ENCODE results near the gene AP5B1.

The AP5B1 gene

GRCh38 chr11:65801153-65801987 lies 20.6 kb upstream of the AP5B1 start:
- peak; percentile 24; the same call in 1 of the 2 replicates for TF ChIP-seq ZFHX2 (tag by site-specific recombination; conservative IDR thresholded peaks at IDR 0.05)
- TF ChIP-seq ZIC2 (tag by site-specific recombination; IDR thresholded peaks at IDR 0.05): peak; percentile 46
- TF ChIP-seq ZNF121 (tag by site-specific recombination; IDR thresholded peaks at IDR 0.05): no peak
- TF ChIP-seq ZNF560 (tag by site-specific recombination; IDR thresholded peaks at IDR 0.05; ENCODE audit: borderline replicate concordance): no peak
- no peak for TF ChIP-seq GLIS2 (tag by site-specific recombination; IDR thresholded peaks at IDR 0.05)
- no peak for TF ChIP-seq ZNF529 (tag by site-specific recombination; IDR thresholded peaks at IDR 0.05; ENCODE audit: insufficient replicate concordance)
- TF ChIP-seq ZBTB8A (tag by site-specific recombination; IDR thresholded peaks at IDR 0.05): no peak
- H3K9me3 ChIP-seq (ENCODE audit: control insufficient read depth, insufficient read depth, low read depth, low read length): no peaks in the 10 kb centered on the region
- no peak overlapping the region for H3K4me3 ChIP-seq (ENCODE audit: low read depth, low read length)
- H3K27ac ChIP-seq (ENCODE audit: extremely low read depth, low read depth, low read length): no peak overlapping the region
- no peaks in the 10 kb centered on the region for H3K36me3 ChIP-seq (ENCODE audit: control insufficient read depth in 2 of 2, insufficient read depth in 1 of 2, low read length in 2 of 2)
- ChIA-PET POLR2A (interaction anchor here (0.6 kb wide), 1 partner anchor 122 kb away, joined by 3 read pairs; no protein-coding TSS in a partner anchor), CTCF (interaction anchor here (0.6 to 3.4 kb wide), 3 partner anchors 22 to 87 kb away, joined by 3 to 14 read pairs (median 4); partner anchors contain the start of genes AP5B1 and FIBP)
- H3K4me1 ChIP-seq (ENCODE audit: control insufficient read depth, insufficient read depth, low read length): no peaks in the 10 kb centered on the region

DNA sequence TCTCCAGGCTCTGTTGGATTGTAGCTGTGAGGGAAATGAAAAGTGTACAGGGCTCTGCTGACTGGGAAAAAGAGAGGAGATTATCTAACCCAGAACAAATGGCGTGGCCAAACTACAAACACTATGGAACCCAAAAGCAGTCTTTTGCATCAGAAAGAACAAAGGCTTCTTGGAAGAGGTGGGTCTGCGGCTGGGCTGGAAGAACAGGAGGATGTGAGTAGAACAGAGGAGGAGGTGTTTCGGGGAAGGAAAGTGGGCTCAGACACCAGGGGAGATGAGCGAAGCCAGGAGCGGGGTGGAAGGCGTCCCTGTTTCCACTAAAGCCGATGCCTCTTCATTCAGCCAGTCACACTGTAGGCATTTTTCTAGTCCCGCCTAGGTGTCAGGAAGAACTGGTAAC lies 18.1 kb upstream of the AP5B1 start:
- ChIA-PET CTCF (interaction anchor here (0.6 to 1.1 kb wide), 4 partner anchors 19 to 1017 kb away, joined by 3 to 4 read pairs (median 4); no protein-coding TSS in a partner anchor), POLR2A (no interaction called here)
- H3K36me3 ChIP-seq (ENCODE audit: control insufficient read depth in 2 of 2, insufficient read depth in 1 of 2, low read length in 2 of 2): no peaks in the 10 kb centered on the region
- TF ChIP-seq ZNF768 (tag by site-specific recombination; IDR thresholded peaks at IDR 0.05) (no peak), ZNF830 (tag by site-specific recombination; IDR thresholded peaks at IDR 0.05; ENCODE audit: low read depth) (no peak), ZNF155 (tag by site-specific recombination; IDR thresholded peaks at IDR 0.05) (no peak), ZNF626 (tag by site-specific recombination; IDR thresholded peaks at IDR 0.05) (no peak), ZNF184 (tag by site-specific recombination; IDR thresholded peaks at IDR 0.05) (no peak)
- TF ChIP-seq, protein P1, sequence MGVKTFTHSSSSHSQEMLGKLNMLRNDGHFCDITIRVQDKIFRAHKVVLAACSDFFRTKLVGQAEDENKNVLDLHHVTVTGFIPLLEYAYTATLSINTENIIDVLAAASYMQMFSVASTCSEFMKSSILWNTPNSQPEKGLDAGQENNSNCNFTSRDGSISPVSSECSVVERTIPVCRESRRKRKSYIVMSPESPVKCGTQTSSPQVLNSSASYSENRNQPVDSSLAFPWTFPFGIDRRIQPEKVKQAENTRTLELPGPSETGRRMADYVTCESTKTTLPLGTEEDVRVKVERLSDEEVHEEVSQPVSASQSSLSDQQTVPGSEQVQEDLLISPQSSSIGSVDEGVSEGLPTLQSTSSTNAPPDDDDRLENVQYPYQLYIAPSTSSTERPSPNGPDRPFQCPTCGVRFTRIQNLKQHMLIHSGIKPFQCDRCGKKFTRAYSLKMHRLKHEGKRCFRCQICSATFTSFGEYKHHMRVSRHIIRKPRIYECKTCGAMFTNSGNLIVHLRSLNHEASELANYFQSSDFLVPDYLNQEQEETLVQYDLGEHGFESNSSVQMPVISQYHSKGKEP (tag by site-specific recombination; IDR thresholded peaks at IDR 0.05): no peak
- no peaks in the 10 kb centered on the region for H3K4me1 ChIP-seq (ENCODE audit: control insufficient read depth, insufficient read depth, low read length)
- H3K27ac ChIP-seq (ENCODE audit: extremely low read depth, low read depth, low read length): no peak overlapping the region
- no peak overlapping the region for H3K4me3 ChIP-seq (ENCODE audit: low read depth, low read length)
- H3K9me3 ChIP-seq (ENCODE audit: control insufficient read depth, insufficient read depth, low read depth, low read length): no peaks in the 10 kb centered on the region

DNA sequence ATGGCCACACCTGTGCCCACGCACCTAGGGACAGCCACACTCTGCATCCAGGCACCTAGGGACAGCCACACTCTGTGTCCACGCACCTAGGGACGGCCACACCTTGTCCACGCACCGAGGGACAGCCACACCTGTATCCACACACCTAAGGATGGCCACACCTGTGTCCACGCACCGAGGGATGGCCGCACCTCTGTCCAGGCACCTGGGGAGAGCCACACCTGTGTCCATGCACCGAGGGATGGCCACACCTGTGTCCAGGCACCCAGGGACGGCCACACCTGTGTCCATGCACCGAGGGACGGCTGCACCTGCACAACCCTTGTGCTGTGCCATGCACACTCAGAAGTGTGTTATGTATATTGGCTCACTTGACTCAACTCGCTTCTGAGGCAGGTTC lies 16.9 kb upstream of the AP5B1 start:
- POLR2A ChIA-PET: no interaction called here
- no peaks in the 10 kb centered on the region for H3K9me3 ChIP-seq (ENCODE audit: control insufficient read depth, insufficient read depth, low read depth, low read length)
- H3K36me3 ChIP-seq (ENCODE audit: control insufficient read depth in 2 of 2, insufficient read depth in 1 of 2, low read length in 2 of 2): no peaks in the 10 kb centered on the region
- TF ChIP-seq ZNF350 (tag by site-specific recombination; IDR thresholded peaks at IDR 0.05) (no peak), ZNF596 (tag by site-specific recombination; IDR thresholded peaks at IDR 0.05) (no peak), ZNF664 (tag by site-specific recombination; IDR thresholded peaks at IDR 0.05) (no peak), ZNF416 (tag by site-specific recombination; IDR thresholded peaks at IDR 0.05) (no peak), ZNF155 (tag by site-specific recombination; IDR thresholded peaks at IDR 0.05) (no peak), KLF10 (tag by site-specific recombination; IDR thresholded peaks at IDR 0.05) (no peak), ZNF10 (tag by site-specific recombination; IDR thresholded peaks at IDR 0.05) (no peak), SCRT2 (tag by site-specific recombination; IDR thresholded peaks at IDR 0.05) (no peak)
- TF ChIP-seq, protein P2, sequence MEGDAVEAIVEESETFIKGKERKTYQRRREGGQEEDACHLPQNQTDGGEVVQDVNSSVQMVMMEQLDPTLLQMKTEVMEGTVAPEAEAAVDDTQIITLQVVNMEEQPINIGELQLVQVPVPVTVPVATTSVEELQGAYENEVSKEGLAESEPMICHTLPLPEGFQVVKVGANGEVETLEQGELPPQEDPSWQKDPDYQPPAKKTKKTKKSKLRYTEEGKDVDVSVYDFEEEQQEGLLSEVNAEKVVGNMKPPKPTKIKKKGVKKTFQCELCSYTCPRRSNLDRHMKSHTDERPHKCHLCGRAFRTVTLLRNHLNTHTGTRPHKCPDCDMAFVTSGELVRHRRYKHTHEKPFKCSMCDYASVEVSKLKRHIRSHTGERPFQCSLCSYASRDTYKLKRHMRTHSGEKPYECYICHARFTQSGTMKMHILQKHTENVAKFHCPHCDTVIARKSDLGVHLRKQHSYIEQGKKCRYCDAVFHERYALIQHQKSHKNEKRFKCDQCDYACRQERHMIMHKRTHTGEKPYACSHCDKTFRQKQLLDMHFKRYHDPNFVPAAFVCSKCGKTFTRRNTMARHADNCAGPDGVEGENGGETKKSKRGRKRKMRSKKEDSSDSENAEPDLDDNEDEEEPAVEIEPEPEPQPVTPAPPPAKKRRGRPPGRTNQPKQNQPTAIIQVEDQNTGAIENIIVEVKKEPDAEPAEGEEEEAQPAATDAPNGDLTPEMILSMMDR (tag by site-specific recombination; IDR thresholded peaks at IDR 0.05): no peak
- H3K4me3 ChIP-seq (ENCODE audit: low read depth, low read length): no peak overlapping the region
- no peaks in the 10 kb centered on the region for H3K4me1 ChIP-seq (ENCODE audit: control insufficient read depth, insufficient read depth, low read length)
- CTCF ChIA-PET: interaction anchor here (0.6 to 1.3 kb wide), 3 partner anchors 8 to 18 kb away, joined by 3 to 4 read pairs (median 4); no protein-coding TSS in a partner anchor
- H3K27ac ChIP-seq (ENCODE audit: extremely low read depth, low read depth, low read length): no peak overlapping the region

All from HEK293 (cell line).